ACC112 (cell line): Measurements from ENCODE around the gene SLC6A1.

Source experiments
- H2AFZ ChIP-seq: fragments of 200-600 bp; sonication (generic); one replicate; pipeline ENCODE4 v1.6.0; 2017; ENCODE audit warnings: antibody characterized with exemption, low read length; ENCODE audit not compliant: unreplicated experiment
- H3K27ac ChIP-seq: fragments of 200-600 bp; sonication (generic); 2 replicates; pipeline ENCODE4 v1.5.1; 2014; ENCODE audit warnings: low read depth, mild to moderate bottlenecking, antibody characterized with exemption, low read length, moderate library complexity
- H3K27me3 ChIP-seq: fragments of 200-600 bp; sonication (generic); 2 replicates; pipeline ENCODE4 v1.6.1; 2014; ENCODE audit warnings: mild to moderate bottlenecking, antibody characterized with exemption, low read length, moderate library complexity, mixed read lengths; ENCODE audit not compliant: insufficient read depth
- H3K36me3 ChIP-seq: fragments of 200-600 bp; sonication (generic); 2 replicates; pipeline ENCODE4 v1.6.1; 2016; ENCODE audit warnings: mild to moderate bottlenecking, antibody characterized with exemption, low read length, moderate library complexity, mixed read lengths; ENCODE audit not compliant: insufficient read depth
- H3K4me1 ChIP-seq: fragments of 200-600 bp; sonication (generic); one replicate; pipeline ENCODE4 v1.6.1; 2016; ENCODE audit warnings: low read length, mixed read lengths; ENCODE audit not compliant: insufficient read depth, unreplicated experiment, control insufficient read depth
- H3K4me3 ChIP-seq: fragments of 200-600 bp; sonication (generic); 2 replicates; pipeline ENCODE4 v1.5.1; 2014; ENCODE audit warnings: mild to moderate bottlenecking, low read depth, low read length
- H3K79me2 ChIP-seq: fragments of 200-600 bp; sonication (generic); one replicate; pipeline ENCODE4 v1.6.0; 2016; ENCODE audit warnings: low read length; ENCODE audit not compliant: control insufficient read depth, unreplicated experiment, insufficient read depth

Gene SLC6A1

GRCh38 chr3:10955711-10956453 lies 36.7 kb upstream of the SLC6A1 start:
- H3K4me3 ChIP-seq, result no peak overlapping the region
- H3K27ac ChIP-seq, result no peak overlapping the region
- H3K79me2 ChIP-seq, result no peaks in the 10 kb centered on the region
- no peak overlapping the region for H2AFZ ChIP-seq
- H3K36me3 ChIP-seq, result no peaks in the 10 kb centered on the region
- H3K4me1 ChIP-seq, result peaks cover 2% of the 10 kb centered on the region
- H3K27me3 ChIP-seq, result peaks cover 55% of the 10 kb centered on the region

DNA sequence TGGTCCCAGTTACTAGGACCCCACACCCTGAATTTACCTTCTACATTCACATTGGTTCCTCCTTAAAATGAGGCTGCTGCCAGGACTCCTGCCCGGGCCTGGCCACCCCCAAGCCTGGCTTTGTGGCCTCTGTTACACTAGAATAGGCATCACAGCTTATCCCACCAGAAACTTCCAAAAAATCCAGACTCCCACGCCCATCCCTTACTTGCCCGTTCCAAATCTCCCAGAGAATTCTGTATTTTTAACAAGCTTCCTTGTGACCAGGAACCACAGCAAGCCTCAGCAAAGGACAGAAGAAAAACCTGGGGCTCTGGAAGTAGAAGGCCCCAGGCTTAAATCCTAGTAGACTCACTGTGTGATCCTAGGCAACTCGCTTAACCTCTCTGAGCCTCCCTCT lies 36.0 kb upstream of the SLC6A1 start:
- Histone ChIP-seq H3K4me3 (no peak overlapping the region), H3K4me1 (no peaks in the 10 kb centered on the region), H3K27me3 (peaks cover 57% of the 10 kb centered on the region), H3K79me2 (no peaks in the 10 kb centered on the region), H3K36me3 (no peaks in the 10 kb centered on the region), H2AFZ (no peak overlapping the region), H3K27ac (no peak overlapping the region)

GRCh38 chr3:10956986-10957385 lies 35.6 kb upstream of the SLC6A1 start:
- H3K36me3 ChIP-seq, result no peaks in the 10 kb centered on the region
- no peaks in the 10 kb centered on the region for H3K4me1 ChIP-seq
- no peak overlapping the region for H2AFZ ChIP-seq
- H3K4me3 ChIP-seq, result no peak overlapping the region
- no peaks in the 10 kb centered on the region for H3K79me2 ChIP-seq
- H3K27me3 ChIP-seq, result peaks cover 61% of the 10 kb centered on the region
- H3K27ac ChIP-seq, result no peak overlapping the region

- Histone ChIP-seq H3K27ac (no peak overlapping the region), H3K36me3 (no peaks in the 10 kb centered on the region), H2AFZ (no peak overlapping the region), H3K27me3 (peaks cover 66% of the 10 kb centered on the region), H3K4me3 (no peak overlapping the region), H3K4me1 (no peaks in the 10 kb centered on the region), H3K79me2 (no peaks in the 10 kb centered on the region)
Observed at GRCh38 chr3:10957976-10958749, 34.4 kb upstream of the SLC6A1 start.

DNA sequence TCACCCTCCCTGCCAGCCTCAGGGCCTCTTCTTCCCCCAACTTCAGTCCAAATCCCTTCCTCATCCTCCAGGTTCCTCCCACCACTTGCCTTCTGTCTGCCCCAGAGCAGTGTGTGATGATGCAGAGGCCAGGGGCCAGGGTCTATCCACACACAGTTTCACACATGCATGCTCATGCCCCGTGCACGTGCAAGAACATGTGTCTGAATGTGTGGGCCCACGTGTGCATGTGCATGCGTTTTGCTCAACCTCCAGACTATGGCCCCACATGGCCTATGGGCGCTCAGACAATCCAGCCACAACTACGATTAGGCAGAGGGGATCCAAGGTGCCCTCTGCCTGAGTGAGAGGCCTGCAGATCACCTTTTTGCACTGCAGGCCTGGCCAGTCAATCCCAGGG lies 32.3 kb upstream of the SLC6A1 start:
- Histone ChIP-seq H3K4me3 (no peak overlapping the region), H2AFZ (no peak overlapping the region), H3K4me1 (no peaks in the 10 kb centered on the region), H3K27ac (no peak overlapping the region), H3K79me2 (no peaks in the 10 kb centered on the region), H3K27me3 (peaks cover 75% of the 10 kb centered on the region), H3K36me3 (no peaks in the 10 kb centered on the region)

DNA sequence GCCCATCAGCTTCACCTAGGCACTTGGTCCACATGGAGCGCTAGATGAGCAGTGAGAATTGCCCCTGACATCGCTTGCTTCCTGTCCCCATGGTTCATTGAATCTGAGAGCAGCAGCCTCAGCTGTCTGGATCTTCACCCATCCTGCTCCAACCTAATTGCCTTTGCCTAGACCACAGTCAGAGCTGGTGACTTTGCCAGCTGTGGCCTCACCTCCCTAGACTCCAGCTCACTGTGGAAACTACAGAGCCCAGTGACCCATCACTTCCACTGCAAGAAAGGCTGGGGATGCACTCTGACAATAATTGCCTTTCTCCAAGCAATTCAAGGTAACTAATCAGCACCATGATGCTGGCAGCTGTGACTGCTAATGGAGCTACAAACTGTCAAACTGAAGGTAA lies 30.6 kb upstream of the SLC6A1 start:
- no peaks in the 10 kb centered on the region for H3K4me1 ChIP-seq
- no peaks in the 10 kb centered on the region for H3K36me3 ChIP-seq
- no peak overlapping the region for H3K27ac ChIP-seq
- no peak overlapping the region for H3K4me3 ChIP-seq
- H3K27me3 ChIP-seq, result peaks cover 85% of the 10 kb centered on the region
- no peaks in the 10 kb centered on the region for H3K79me2 ChIP-seq
- H2AFZ ChIP-seq, result no peak overlapping the region

- H2AFZ ChIP-seq, result no peak overlapping the region
- H3K27me3 ChIP-seq, result peaks cover 85% of the 10 kb centered on the region
- no peak overlapping the region for H3K4me3 ChIP-seq
Observed at GRCh38 chr3:10962481-10963036, 30.0 kb upstream of the SLC6A1 start.

GRCh38 chr3:10964537-10965167 lies 27.9 kb upstream of the SLC6A1 start:
- Histone ChIP-seq H3K4me1 (no peaks in the 10 kb centered on the region), H3K27ac (no peak overlapping the region), H2AFZ (no peak overlapping the region), H3K27me3 (peaks cover 86% of the 10 kb centered on the region), H3K4me3 (no peak overlapping the region), H3K79me2 (no peaks in the 10 kb centered on the region), H3K36me3 (no peaks in the 10 kb centered on the region)

More at GRCh38 chr3:10962481-10963036, 30.0 kb upstream of the SLC6A1 start:
- no peaks in the 10 kb centered on the region for H3K36me3 ChIP-seq
- no peaks in the 10 kb centered on the region for H3K79me2 ChIP-seq
- no peak overlapping the region for H3K27ac ChIP-seq
- no peaks in the 10 kb centered on the region for H3K4me1 ChIP-seq

GRCh38 chr3:10968401-10968800 lies 24.1 kb upstream of the SLC6A1 start:
- H3K27ac ChIP-seq, result no peak overlapping the region
- no peak overlapping the region for H3K4me3 ChIP-seq
- H3K4me1 ChIP-seq, result no peaks in the 10 kb centered on the region
- no peaks in the 10 kb centered on the region for H3K36me3 ChIP-seq
- H3K27me3 ChIP-seq, result peaks cover 97% of the 10 kb centered on the region
- H2AFZ ChIP-seq, result no peak overlapping the region
- H3K79me2 ChIP-seq, result no peaks in the 10 kb centered on the region

GRCh38 chr3:10970306-10970960 lies 22.1 kb upstream of the SLC6A1 start:
- Histone ChIP-seq H3K4me3 (no peak overlapping the region), H2AFZ (no peak overlapping the region), H3K36me3 (no peaks in the 10 kb centered on the region), H3K27ac (no peak overlapping the region), H3K4me1 (no peaks in the 10 kb centered on the region), H3K79me2 (no peaks in the 10 kb centered on the region), H3K27me3 (peaks cover 100% of the 10 kb centered on the region)
